Measurements from ENCODE around the gene CACNA2D1.
"Not testable (repeated sequence)": the region's sequence is repeated elsewhere in the genome, so short reads cannot be mapped to it uniquely, and the experiment has no call there.

Gene CACNA2D1

GRCh38 chr7:82389876-82390275, 53.7 kb downstream of the CACNA2D1 start:
- no peak for DNase-seq

- no peak for DNase-seq
Observed at GRCh38 chr7:82388138-82388537, 55.4 kb downstream of the CACNA2D1 start.

GRCh38 chr7:82386571-82386970, 57.0 kb downstream of the CACNA2D1 start:
- DNase-seq: not testable (repeated sequence)

- no peak for DNase-seq
Observed at GRCh38 chr7:82384779-82385178, 58.8 kb downstream of the CACNA2D1 start.

GRCh38 chr7:82384051-82384464, 59.5 kb downstream of the CACNA2D1 start:
- DNase-seq: no peak

DNA sequence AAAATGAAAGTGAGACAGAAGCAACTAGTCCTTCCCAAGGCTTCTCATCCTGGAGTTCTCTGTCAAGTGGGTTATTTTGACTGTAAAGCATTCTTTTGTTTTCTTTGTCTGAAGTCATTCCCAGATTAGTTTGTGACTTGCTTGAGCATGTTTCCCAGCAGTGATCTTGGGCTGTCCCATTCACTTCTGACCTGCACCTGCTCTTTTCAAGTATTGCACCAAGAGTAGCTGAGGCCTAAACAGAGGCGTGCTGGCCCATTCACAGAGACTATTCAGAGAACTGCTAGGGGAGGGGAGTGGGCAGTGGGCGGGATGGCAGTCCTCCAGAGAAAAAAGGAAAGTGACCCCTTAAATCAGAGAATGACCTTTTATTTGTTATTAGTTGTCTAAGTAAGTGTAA, 61.3 kb downstream of the CACNA2D1 start:
- DNase-seq: no peak

DNA sequence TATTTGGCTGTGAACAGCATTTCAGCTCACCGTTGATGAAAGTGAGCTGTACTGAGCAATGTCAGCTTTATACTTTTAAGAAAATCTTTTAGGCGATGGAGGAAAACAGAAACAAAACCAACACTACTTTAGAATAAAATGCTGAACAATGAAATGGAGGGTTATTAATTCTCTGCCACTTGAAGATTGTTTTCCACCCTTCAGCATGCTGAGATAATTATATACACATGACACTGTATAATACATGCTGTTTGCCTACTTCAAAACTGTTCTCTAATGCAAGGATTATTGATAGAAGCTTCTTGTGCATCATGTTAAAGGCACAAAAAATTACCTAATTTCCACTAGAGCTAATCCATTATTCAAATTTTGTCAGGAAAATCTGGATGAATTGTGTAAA, 66.8 kb downstream of the CACNA2D1 start:
- DNase-seq: no peak

- no peak for DNase-seq
Observed at GRCh38 chr7:82375713-82376112, 67.9 kb downstream of the CACNA2D1 start.

GRCh38 chr7:82375129-82375528, 68.4 kb downstream of the CACNA2D1 start:
- no peak for DNase-seq

GRCh38 chr7:82373926-82374635, 69.5 kb downstream of the CACNA2D1 start:
- no peak for DNase-seq

- no peak for DNase-seq
Observed at GRCh38 chr7:82364671-82365070, 78.9 kb downstream of the CACNA2D1 start.

DNA sequence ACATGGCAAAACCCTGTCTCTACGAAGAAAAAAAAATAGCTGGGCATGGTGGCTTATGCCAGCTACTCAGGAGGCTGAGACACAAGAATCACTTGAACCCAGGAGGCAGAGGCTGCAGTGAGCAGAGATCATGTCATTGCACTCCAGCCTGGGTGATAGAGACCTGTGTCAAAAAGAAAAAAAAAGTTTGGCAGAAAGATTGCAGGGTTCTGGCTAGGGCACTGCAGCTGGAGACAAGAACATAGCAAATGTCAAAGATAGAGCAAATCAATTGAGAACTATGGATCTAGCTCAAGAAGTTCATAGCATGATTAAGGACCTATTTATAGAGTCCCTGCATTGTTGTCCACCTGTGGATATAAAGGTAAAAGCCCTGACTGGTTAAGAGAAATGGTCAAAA, 79.5 kb downstream of the CACNA2D1 start:
- DNase-seq: no peak

- DNase-seq: no peak
Observed at GRCh38 chr7:82362129-82362706, 81.4 kb downstream of the CACNA2D1 start.

DNA sequence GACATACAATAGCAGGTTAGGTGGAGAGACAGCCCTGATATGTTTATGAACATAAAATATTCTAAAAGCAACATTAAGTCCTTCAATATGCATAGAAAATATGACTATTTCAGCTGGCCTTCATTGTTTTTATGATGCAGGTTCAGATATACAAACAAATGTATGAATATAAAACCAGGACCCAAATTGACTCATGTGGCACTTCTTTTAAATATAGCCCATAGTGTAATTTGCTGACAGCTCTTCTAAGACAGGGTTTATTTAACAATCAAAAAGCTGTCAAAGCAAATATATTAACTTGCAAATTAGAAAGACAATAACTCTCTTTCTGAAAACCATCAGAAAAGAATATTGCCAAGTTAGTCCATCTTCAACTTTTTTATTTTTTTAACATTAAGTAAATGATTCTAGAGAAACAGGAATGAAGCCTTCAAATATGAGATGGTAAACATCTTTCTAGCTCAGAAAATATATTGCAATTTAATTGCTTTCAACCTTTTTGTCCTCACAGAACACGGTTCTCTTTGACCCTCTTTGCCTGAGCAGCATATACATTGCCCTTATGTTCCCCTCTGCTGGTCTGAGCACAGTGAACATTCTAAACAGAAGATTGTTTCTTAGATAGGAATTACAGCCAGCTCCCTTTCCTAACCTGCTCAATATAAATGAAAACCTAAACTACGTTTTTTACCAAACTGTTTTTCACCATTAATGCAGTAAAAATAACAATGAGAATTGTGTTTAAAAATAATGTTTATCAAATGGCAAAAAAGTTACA, 82.8 kb downstream of the CACNA2D1 start:
- DNase-seq: no peak

GRCh38 chr7:82359426-82359825, 84.2 kb downstream of the CACNA2D1 start:
- DNase-seq: no peak

DNA sequence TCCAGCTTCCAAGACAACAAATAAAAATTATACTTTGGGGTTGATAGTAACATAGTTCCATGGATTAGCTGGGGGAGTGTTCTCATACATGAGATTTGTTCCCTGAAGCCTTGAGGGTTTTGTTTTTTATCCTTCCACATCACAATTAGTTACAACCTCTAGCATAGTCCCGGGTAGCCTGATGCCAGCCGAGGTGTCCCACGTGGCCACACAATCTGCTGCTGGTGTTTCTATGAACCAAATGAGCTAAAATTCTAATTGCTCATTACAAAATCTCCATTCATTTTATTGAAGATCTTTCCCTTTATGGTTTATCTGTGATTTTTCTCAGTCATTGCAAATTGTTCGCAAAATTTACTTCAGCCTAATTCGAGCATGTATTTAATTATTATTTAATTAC, 84.7 kb downstream of the CACNA2D1 start:
- DNase-seq: no peak

GRCh38 chr7:82358009-82358578, 85.5 kb downstream of the CACNA2D1 start:
- DNase-seq: no peak

GRCh38 chr7:82348251-82348650, 95.3 kb downstream of the CACNA2D1 start:
- DNase-seq: no peak

DNA sequence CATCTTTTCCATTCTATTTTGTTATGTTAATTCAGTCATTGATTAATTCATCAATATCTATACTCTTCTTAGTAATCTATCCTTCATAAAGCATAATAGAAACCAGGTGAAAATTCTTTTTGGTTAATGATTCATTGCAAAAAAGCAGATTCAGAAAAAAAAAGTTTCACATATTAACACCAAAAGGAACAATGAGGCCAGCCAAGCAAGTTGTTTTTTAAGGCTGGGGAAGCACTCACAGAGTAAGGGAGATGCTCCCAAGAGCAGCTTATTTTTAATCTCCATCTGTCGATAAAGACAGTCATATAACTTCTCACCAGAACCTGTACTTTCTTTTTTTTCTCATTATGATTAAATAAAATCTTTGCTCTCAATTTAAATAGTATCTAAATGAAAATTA, 95.8 kb downstream of the CACNA2D1 start:
- DNase-seq: no peak

- no peak for DNase-seq
Observed at GRCh38 chr7:82345886-82346285, 97.7 kb downstream of the CACNA2D1 start.

DNA sequence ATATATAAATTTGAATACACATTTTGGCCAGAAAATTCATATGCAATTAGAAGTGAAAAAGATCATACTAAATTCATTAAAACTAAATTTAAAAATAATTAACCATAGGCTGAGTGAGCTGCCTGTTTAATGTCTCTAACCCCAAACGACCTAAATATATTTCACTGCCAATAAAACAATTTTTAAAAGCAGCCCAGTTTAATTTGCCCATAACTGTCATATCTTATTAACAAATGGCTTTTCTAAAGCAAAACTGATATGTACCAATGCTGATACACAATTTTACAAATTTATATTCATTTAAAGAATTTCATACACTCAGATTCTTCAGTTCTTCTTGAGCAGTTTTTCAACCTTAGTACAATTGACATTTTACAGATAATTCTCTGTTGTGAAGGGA, 99.9 kb downstream of the CACNA2D1 start:
- no peak for DNase-seq

DNA sequence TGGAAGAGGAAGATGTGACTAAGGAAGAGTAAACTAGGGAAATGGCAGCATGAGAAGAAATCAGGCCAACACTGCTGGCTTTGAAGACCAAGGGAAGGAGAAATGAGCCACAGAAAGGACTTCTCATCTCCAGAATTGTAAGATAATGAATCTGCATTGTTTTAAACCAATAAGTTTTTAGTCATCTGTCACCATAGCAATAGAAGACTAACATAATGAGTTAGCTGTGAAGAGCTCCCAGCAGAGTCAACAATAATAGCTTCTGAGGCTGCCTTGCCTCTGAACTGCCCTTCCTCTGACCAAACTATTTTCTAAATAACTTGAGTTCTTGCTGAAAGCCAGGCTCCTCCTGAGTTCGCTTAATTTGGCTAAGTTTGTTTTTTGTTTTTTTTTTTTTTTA, 103.6 kb downstream of the CACNA2D1 start:
- no peak for DNase-seq

- no peak for DNase-seq
Observed at GRCh38 chr7:82335927-82336326, 107.7 kb downstream of the CACNA2D1 start.

GRCh38 chr7:82335001-82335400, 108.6 kb downstream of the CACNA2D1 start:
- no peak for DNase-seq

Measured in activated CD4-positive, alpha-beta T cell treated with anti-CD3 and anti-CD28 coated beads for 48 hours (primary cell).